HG03103 (cell line): Measurements from ENCODE around the gene LRRC36.
"Not testable (repeated sequence)": the region's sequence is repeated elsewhere in the genome, so short reads cannot be mapped to it uniquely, and the experiment has no call there.

Experiments used
- ATAC-seq: cut with Tn5 transposase; IDR thresholded peaks from one replicate; pipeline ENCODE4 v1.9.1; 2021; ENCODE audit warnings: low read depth; ENCODE audit not compliant: unreplicated experiment

Gene LRRC36

DNA sequence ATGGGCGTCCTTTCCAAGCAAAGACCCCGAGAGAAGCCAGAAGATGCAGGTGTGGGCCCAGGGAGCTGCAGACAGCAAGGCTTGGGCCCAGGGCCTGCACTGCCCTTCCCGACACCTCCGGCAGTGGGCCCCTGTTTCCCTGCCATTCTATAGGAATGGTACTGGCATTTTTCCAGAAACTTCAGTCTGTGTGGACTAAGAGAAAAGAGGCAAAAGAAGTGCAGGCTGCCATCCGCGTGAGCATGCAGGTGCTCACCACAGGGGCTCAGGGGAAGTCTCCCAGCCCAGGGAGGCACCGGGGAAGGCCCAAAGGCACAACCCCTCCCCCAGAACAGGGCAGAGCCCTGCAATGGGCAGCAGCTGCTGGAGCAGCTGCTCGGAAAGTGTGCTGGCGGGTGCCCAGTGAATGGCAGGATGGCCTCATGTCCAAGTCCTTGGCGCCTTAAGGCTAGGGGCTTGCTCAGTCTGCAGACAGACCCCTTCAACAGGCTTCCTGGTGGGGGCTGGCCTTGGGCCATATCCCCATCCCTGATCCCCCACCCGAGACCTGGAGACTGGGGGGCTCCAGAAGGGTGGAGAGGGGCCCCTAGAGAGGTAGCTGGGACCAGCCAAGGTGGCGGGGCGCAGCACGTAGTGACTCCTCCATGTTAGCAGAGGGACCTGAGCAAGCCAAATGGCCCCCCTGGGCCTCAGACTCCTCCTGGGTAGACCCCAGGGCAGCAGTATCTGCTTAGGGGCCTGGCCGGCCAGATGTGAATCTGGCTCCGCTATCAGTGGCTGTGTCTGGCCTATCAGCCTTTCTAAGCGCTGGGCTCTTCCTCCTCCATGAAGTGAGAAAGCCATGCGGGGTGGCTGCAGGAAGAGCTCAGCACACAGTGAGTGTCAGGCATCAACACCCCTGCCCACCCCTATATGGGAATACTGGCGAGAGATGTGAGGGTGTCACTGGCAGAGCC, 73.4 kb downstream of the LRRC36 start:
- no peak for ATAC-seq

DNA sequence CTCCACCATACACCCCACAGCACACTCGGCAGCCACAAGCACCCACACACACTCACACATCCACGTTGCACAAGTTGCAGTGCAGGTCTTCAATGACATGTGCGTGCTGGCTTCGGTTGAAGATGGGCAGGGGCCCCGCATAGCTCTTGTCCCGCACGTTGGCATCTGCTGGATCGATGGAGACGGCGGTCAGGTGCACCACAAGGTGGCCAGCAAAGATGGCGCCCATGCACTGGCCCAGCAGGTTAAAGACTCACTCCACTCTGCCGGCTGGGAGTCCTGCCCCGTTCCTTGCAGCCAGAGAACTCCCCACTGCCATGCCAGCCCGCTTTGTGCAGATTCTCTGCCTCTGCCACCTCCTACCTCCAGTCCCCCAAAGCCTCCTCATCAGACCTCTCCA, 74.3 kb downstream of the LRRC36 start:
- no peak for ATAC-seq

DNA sequence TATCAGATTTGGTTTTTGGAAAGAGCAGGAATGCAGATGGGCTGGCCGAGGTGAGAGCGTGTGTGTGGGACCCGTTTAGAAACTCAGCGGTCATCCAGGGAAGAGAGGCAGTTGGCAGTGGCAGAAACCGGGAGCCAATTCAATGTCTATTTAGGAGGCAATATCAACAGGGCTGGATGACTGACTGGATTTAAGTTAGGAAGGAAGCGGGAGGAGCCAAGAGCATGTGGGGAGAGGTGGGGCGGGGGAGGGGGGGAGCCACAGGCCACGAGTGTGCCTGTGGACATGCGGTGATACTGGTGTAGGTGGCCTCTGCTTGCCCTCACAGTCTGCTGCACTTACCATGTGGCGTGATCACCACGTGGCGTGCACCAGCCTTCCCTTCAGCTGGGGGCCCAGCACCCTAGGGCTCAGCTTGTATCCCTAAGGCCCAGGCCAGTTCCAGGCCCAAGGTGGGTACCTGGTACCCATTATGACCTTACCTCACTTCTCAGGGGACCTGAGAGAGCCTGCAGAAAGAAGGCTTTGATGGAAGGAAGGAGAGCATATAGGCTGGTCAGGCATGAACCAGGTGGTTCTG, 77.5 kb downstream of the LRRC36 start:
- ATAC-seq: no peak

DNA sequence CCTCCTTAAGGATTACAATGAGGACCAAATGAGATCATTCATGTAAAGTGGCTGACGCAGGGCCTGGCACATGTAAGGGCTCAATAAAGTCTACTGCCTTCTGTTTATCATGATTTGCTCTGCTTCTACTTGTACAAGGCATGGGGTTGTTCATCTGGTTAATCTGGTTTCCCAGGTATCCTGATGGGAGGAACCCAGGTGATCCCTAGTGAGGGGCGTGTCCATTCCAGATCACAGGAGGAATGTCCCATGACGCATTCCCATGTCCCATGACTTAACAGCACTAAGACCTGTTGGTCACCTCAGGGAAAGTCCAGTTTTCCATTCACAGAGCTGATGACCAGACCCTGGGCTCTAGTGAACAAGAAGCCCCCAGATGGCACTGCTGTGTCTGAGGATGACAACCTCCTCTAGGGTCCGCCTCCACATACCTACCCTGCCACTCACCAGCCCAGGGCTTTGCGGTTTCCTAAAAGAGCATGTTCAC, 78.2 kb downstream of the LRRC36 start:
- ATAC-seq: no peak

DNA sequence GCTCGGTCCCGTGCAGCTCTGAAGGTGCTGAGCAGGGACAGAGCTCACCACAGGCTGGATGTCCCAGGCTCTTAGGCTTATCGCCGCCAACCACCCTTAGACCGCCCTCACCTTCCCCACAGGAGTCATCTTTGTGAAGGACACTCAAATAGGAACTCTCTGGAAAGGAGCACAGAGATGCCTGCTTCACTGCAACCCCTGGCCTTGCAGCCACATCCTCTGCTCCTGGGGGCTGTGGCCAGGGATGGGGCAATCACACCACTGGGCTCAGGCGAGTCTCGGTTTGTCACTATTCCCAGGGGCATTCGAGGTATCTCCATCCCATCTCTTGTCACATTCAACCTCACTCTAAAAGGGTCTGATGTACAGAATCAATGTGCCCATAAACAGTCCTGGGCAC, 78.7 kb downstream of the LRRC36 start:
- ATAC-seq: no peak

DNA sequence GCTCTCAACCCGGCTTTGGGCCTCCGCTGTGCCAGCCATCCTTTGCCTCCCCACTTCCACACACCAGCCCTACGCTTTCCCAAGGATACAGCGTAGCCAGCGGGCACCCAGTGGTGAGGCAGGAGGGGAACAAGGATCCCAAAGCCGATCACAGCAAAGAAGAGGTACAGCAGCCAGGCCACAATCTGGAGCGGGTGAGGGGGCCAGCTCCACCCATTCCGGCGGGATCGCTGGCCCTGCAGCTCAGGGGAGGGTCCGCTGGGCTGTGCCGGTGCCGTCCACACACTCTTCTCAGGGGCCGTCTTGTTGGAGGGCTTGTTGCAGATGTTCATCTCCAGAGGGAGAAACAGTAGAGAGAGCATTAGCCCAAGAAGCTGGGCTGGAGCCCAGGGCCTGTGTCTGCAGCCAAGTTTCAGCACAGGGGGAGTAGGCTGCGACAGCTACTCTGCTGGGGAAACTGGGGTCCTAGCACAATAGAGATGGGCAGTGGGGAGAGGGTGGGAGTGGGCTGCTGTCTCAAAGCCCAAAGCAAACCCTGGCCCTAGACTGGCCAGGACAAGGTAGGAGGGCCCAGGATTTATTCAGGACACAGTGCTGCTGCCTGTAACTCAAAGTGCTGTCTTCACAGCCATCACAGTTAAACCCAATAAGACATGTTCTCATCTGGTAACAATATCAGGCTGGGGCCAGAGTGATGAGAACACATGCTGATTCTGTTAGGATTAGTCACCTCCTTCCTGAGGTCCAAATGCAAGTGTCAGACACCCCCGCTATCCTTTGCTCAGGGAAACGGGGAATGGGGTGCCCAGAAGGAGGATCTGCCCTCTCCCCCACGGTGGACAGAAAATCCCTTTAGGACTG, 79.7 kb downstream of the LRRC36 start:
- ATAC-seq: no peak

DNA sequence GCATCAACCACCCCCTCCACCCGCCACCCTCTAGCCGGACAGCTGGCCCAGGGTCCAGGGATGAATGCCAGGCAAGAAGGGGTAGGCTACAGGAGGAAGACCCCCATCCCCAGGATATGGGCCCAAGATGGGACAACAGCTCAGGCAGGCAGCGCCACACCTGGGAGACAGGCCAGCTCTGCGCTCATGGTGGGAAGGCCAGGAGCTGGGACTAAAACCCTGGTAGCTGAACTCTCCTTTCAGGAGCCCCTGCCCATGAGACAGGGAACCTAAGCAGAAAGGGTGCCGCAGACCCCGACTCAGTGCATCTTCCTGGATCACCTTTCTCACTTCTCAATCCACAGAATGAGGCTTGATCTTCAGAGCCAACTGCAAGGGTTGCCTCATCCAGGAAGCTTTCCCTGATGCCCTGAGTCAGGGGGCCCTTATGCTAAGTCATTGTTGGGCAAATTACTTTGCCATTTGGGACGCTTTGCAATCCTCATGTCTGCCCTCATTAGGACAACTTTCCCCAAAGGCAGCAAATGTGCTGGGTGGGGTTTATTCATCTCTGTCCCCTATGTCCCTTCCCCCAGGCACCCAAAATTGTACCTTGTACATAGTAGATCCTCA, 80.7 kb downstream of the LRRC36 start:
- no peak for ATAC-seq

DNA sequence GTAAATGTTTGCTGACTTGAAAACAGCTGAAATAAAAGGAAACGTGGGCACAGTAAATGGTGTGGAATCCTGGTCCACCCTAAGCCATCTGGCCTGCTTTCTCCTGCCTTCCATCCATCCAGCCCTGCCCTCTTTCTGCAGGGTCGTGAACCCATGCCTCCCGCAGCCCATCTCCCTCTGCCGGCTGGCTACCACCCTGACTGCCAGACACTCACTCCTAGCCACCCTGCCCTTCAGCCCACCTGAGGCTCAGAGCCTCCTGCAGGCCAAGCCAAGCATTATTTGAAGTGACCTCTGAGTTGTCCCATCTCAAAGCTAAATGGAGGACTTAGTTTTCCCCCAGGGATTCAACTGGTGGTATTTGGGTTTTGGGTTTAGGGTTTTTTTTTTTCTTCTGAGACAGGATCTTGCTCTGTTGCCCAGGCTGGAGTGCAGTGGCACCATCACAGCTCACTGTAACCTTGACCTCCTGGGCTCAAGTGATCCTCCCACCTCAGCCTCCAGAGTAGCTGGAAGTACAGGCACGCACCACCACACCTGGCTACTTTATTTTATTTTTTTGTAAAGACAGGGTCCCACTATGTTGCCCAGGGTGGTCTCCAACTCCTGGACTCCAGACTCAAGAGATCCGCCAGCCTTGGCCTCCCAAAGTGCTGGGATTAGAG, 81.3 kb downstream of the LRRC36 start:
- ATAC-seq: no peak

DNA sequence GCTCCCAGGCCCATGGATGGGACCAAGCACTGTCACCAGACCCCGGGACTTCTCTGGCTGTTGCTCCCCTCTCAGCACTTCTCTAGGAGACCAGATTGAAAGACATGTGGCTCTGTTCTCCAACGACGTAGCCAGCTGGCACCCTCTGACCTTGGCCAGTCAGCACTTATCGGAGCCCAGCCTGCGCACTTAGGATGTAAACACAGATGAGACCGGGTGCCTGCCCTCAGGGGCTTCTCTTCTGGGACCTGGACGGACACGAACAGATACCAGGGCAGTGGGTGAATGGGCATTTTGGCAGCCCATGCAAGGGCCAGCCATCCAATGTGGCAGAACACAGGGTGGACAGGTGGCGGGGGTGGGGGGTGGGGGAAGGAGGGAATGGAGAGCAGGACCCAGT, 83.0 kb downstream of the LRRC36 start:
- no peak for ATAC-seq

DNA sequence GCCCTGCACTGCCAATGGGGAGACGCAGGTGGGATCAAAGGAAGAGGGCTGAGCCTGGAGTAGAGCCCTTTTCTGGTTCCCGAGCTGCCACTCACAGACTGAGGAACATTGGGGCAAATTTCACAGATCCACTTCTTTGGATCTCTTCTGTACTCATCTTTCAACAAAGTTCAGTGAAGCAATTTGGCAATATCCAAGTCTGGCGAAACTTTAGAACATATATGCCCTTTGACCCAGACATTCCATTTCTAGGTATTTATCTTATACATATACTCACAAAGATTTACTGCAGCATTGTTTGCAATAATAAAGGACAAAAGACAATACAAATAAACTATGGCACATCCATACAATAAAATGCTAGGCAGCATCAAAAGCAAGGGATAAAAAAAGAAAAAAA, 84.7 kb downstream of the LRRC36 start:
- no peak for ATAC-seq

DNA sequence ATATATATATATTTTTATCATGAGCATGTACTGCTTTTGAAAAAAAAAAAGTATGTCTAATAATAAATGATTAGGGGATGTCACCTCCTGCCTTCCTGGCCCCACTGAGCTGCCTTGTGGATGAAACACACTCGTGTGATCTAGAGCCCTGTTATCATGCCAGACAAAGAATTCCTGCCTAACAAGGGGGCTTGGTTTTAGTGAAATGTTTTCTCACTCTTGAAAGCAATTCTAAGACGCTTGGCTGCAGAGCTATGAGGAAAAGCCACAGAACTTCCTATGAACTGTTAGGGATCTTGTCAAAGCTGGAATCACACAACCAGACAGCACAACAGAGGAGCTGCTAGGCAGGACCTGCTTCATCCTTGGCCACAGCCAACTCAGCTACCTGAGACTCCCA, 85.7 kb downstream of the LRRC36 start:
- ATAC-seq: no peak

DNA sequence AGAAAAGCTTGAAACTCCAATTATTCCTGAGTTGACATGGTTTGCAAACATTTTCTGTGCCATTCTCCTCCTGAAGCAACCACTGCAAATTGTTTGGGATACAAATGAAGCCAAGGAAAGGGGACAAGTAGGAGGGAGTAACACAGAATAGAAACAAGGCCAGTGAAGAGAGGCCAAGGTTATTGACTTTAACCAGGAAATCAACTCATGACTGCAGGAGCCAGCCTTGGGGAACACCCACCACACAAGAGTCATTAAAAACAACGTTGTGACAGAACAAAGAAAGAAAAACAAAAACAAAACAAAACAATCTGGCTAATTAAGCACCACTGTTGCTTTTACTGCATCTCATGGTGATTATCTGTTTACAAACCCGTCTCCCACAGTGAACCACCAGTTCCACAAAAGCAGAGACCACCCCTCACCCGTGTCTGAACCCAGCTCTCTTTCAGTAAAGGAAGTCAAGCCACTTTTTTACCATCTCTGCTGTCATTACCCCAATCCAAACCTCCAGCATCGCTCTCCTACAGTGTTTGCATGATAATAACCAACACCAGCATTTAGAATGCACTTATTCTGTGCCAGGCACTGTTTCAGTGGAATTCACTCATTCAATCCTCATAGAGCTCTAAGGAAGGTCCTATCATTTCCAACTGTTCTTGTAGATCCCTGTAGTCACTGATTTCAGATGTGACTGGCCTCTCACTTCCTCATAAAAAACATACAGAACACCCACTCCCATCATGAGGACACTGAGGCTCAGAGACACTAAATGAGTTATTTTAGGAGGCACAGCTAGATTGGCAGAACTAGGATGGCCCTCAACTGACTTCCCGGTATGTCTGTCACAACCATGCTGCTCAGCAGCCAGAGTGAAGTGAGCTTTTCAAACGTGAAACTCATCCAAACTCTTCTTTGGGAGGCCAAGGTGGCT, 87.6 kb downstream of the LRRC36 start:
- ATAC-seq: no peak

DNA sequence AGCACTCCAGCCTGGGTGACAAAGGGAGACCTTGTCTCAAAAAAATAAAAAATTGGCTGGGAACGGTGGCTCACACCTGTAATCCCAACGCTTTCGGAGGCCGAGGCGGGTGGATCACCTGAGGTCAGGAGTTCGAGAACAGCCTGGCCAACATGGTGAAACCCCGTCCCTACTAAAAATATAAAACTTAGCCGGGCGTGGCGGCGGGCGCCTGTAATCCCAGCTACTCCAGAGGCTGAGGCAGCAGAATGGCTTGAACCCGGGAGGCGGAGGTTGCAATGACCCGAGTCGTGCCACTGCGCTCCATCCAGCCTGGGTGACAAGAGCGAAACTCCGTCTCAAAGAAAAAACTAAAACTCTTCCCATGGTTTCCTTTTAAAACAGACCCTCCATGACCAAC, 88.8 kb downstream of the LRRC36 start:
- not testable (repeated sequence) for ATAC-seq

DNA sequence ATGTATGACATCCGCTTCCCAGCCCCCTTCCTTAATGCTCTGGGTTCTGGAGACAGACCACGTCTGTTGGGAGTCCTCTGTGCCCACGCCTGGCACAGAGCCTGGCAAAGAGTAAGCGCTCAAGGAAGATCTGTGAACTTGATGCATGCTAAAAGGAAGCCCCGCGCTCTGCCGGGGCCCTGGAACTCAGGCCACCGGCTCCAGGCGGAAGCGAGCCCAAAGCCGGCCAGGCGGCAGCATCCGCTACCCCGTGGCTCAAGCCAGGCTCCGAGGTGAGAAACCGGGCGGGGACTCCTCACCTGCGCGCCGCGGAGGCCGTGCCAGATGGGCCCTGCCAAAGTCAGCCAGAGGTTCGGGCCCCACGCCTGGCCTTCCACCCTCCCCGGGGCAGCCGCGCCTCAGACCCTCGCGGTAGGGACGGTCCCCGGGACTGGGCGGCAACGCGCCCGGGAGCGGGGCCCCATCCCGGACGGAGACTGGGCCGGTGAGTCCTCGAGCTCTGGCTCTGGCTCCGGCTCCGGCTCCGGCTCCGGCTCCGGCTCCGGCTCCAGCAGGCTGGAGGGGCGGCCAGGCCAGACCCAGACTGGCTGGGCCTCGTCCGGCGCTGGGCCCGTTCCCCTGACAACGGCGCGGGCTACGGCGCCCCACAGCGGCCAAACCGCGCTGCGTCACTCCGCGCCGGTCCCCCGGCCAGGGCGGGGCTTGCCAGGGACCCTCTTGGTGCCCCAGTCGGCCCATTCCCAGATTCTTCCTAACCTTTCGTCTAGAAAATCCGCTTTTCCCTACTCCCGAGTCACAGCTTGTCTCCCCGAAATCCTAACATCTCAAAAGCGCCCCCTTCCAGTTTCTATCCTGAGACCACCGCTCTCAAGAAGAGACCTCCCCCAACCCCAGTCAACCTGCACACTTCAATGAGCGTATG, 89.5 kb downstream of the LRRC36 start, which contains the start of gene ZDHHC1:
Gene ZDHHC1 (minus strand): TSS at position 606 of the 922 bp plus-strand sequence. CDS start 8,702 bp downstream, outside the sequence.
- ATAC-seq: no peak

DNA sequence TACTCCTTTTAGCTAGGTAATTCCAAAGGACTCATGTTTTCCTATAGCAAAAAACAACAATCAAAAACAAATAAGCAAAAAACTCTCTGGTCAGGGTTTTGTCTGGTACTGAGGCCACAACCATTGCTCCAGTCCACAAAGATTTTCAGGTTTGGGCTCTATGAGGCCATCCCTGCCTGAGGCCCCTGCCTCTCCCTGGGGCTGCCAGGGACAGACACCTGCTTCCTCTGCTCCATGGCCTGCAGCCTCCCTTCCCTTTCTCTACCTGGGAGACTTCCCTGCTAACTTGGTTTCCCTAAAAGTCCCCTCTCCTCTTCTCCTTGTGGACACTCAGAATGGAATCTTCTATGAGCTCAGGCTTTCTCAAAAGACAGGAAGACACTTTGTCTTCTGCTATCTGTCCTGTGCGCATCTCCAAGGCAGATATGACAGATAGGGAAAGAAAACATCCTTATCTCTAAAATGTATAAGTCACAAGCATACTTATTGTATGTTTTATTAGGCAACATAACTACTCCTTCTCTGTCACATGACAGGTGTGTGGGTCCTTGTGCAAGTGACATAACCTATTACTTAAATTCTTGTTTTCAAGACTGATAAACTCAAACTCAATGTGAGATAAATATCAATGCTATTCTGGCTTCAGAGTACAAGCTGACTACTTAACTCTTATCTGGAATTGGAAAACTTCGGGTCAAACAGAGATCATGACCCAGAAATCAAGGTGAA, 90.9 kb downstream of the LRRC36 start:
- no peak for ATAC-seq

DNA sequence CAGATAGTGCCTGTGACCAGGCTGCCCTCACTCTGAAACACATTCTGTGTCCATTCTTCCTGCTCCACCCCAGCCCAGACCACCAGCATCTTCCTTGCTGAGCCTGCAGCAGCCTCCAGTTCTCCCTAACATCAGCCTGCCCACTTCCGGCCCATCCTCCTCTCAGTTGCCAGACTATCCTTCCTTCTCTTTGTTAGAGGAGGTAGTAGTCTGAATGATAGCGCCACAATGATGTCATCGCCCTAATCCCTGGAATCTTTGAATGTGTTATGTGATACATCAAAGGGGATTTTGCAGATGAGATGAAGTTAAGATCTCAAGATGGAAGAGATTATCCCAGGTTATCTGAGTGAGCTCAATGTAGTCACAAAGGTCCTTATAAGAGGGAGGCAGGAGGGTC, 92.9 kb downstream of the LRRC36 start:
- ATAC-seq: no peak

DNA sequence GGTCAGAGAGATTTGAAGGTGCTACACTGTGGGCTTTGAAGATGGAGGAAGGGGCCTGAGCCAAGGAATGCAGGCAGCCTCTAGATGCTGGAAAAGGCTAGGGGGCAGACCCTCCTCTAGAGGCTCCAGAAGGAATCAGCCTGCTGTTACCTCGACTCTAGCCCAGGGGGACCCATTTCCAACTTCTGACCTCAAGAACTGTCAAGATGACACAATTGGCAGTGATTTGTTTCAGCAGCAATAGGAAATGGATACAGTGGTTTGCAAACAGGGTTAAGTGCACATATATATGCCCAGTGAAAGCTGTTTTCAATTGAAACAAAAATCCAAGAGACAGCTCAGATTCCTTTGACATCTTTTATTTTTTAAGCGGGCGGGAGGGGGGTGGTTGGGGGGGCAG, 93.3 kb downstream of the LRRC36 start:
- no peak for ATAC-seq
